ENCODE results near the gene ZNF561. TPM values are rescaled to one million over a fixed set of nuclear protein-coding genes. Genes with fewer than 3 reads are reported as not detected.
A peak's percentile ranks its signal among the peaks of the same experiment; 100 is the strongest.
"Not testable (repeated sequence)": the region's sequence is repeated elsewhere in the genome, so short reads cannot be mapped to it uniquely, and the experiment has no call there.

ZNF561 gene
- total RNA-seq: 44.6 TPM

- peak; percentile 86 for DNase-seq
Measured at GRCh38 chr19:9621156-9622037, at the start of gene ZNF561. ZNF561 (minus strand) TSS chr19:9621232; CDS start chr19:9619456, 1,776 bp downstream.

- no peak for DNase-seq
Measured at GRCh38 chr19:9668544-9668943, 47.5 kb upstream of the ZNF561 start.

- DNase-seq: no peak
Measured at GRCh38 chr19:9667898-9668297, 46.9 kb upstream of the ZNF561 start.

- DNase-seq: no peak
Measured at GRCh38 chr19:9658769-9659168, 37.7 kb upstream of the ZNF561 start.

GRCh38 chr19:9653066-9653555 is 32.1 kb upstream of the ZNF561 start:
- not testable (repeated sequence) for DNase-seq

GRCh38 chr19:9651464-9651863 is 30.4 kb upstream of the ZNF561 start:
- DNase-seq: not testable (repeated sequence)

GRCh38 chr19:9650345-9650744 is 29.3 kb upstream of the ZNF561 start:
- DNase-seq: no peak

- no peak for DNase-seq
Measured at GRCh38 chr19:9645472-9645871, 24.4 kb upstream of the ZNF561 start.

- DNase-seq: no peak
Measured at GRCh38 chr19:9644472-9644871, 23.4 kb upstream of the ZNF561 start.

- no peak for DNase-seq
Measured at GRCh38 chr19:9641810-9642209, 20.8 kb upstream of the ZNF561 start.

GRCh38 chr19:9640956-9641355 is 19.9 kb upstream of the ZNF561 start:
- DNase-seq: no peak

- DNase-seq: no peak
Measured at GRCh38 chr19:9636018-9636417, 15.0 kb upstream of the ZNF561 start.

GRCh38 chr19:9627856-9628255 is 6.8 kb upstream of the ZNF561 start:
- DNase-seq: no peak

GRCh38 chr19:9622531-9622930 is 1.5 kb upstream of the ZNF561 start:
- DNase-seq: no peak

- DNase-seq: no peak
Measured at GRCh38 chr19:9620842-9621155, 233 bp downstream of the ZNF561 start.

- DNase-seq: no peak
Measured at GRCh38 chr19:9615844-9616243, 5.2 kb downstream of the ZNF561 start.

GRCh38 chr19:9610484-9611113 is 10.4 kb downstream of the ZNF561 start:
- DNase-seq: no peak

- no peak for DNase-seq
Measured at GRCh38 chr19:9608912-9609311, 12.1 kb downstream of the ZNF561 start.

- no peak for DNase-seq
Measured at GRCh38 chr19:9597027-9597426, 24.0 kb downstream of the ZNF561 start.

- peak; percentile 9 for DNase-seq
Measured at GRCh38 chr19:9586764-9587163, 34.3 kb downstream of the ZNF561 start.

GRCh38 chr19:9584073-9584833 is 36.8 kb downstream of the ZNF561 start, which contains the start of gene ZNF121:
ZNF121 (minus strand) TSS chr19:9584504; CDS start chr19:9568097, 16,407 bp downstream.
- peak; percentile 81 for DNase-seq

GRCh38 chr19:9582081-9582725 is 38.8 kb downstream of the ZNF561 start:
- DNase-seq: not testable (repeated sequence)

Data from occipital lobe (tissue), 2 donors.